Fibroblast of lung (primary cell): Measurements from ENCODE around the gene ADAR.

ENCODE experiments used
- EZH2 ChIP-seq: IDR thresholded peaks from 2 replicates; pipeline ENCODE4 v1.5.1; 2012; ENCODE audit warnings: low read length, control low read depth, mild to moderate bottlenecking; ENCODE audit errors: missing control alignments
- TF ChIP-seq, protein P1 (sequence below), 2 donors: IDR thresholded peaks in 1 of 2; conservative IDR thresholded peaks in 1 of 2; 1 replicate in 1 of 2; 2 replicates in 1 of 2; pipeline ENCODE4 v1.5.1; 2011 to 2012; ENCODE audit warnings: low read length in 2 of 2, control low read depth in 1 of 2, inconsistent platforms in 1 of 2, low read depth in 1 of 2, mild to moderate bottlenecking in 1 of 2

DNA sequence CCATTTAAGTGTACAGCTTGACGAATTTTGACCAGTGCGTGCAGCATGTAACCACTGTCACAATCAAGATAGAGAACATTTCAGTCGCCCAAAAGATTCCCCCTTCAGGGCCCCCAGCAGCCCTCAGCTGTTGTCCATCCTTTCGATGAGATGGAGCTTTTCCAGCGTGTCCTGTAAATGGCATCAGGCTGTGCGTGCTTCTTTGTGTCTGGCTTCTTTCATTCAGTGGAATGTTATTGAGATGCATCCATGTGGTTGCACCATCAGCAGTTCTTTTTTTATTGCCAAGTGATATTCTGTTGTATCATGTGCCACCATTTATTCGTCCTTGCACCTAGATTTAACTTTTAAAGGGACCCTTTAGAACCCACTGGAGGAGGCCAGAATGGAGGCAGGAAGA lies 71.4 kb downstream of the ADAR start:
- no peak for TF ChIP-seq EZH2
- TF ChIP-seq, protein P1, sequence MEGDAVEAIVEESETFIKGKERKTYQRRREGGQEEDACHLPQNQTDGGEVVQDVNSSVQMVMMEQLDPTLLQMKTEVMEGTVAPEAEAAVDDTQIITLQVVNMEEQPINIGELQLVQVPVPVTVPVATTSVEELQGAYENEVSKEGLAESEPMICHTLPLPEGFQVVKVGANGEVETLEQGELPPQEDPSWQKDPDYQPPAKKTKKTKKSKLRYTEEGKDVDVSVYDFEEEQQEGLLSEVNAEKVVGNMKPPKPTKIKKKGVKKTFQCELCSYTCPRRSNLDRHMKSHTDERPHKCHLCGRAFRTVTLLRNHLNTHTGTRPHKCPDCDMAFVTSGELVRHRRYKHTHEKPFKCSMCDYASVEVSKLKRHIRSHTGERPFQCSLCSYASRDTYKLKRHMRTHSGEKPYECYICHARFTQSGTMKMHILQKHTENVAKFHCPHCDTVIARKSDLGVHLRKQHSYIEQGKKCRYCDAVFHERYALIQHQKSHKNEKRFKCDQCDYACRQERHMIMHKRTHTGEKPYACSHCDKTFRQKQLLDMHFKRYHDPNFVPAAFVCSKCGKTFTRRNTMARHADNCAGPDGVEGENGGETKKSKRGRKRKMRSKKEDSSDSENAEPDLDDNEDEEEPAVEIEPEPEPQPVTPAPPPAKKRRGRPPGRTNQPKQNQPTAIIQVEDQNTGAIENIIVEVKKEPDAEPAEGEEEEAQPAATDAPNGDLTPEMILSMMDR (conservative IDR thresholded peaks at IDR 0.05 in 1 of 2, IDR thresholded peaks at IDR 0.05 in 1 of 2; ENCODE audit: low read depth in 1 of 2, low read length in 2 of 2), result no peak
